GM23338 (cell line): ENCODE results near the gene IST1. TPM values are rescaled to one million over a fixed set of nuclear protein-coding genes. Genes with fewer than 3 reads are reported as not detected.

Experiments used
- ATAC-seq: fragments of 200-7000 bp; cut with Tn5 transposase; 3 replicates; pipeline ENCODE4 v1.9.1; 2020
- DNase-seq: peaks from one replicate; pipeline ENCODE4 v3.0.0-alpha.2; 2015; ENCODE audit warnings: low spot score
- H2AFZ ChIP-seq: fragments of 200-600 bp; sonication (generic); 2 replicates; pipeline ENCODE4 v1.8.0; 2016; ENCODE audit warnings: antibody characterized with exemption, mild to moderate bottlenecking, moderate library complexity
- H3F3A ChIP-seq: fragments of 200-600 bp; sonication (generic); replicated peaks from 2 replicates; pipeline ENCODE4 v1.8.0; 2017; ENCODE audit warnings: antibody characterized with exemption, mixed run types, low read depth
- H3K27ac ChIP-seq: fragments of 200-600 bp; sonication (generic); 2 replicates; pipeline ENCODE4 v1.6.1; 2016; ENCODE audit warnings: low read depth
- H3K27me3 ChIP-seq: fragments of 200-600 bp; sonication (generic); 2 replicates; pipeline ENCODE4 v1.8.0; 2016; ENCODE audit warnings: mild to moderate bottlenecking, mixed run types, moderate library complexity; ENCODE audit not compliant: insufficient read depth
- H3K36me3 ChIP-seq: fragments of 200-600 bp; sonication (generic); 2 replicates; pipeline ENCODE4 v1.8.0; 2016; ENCODE audit warnings: mild to moderate bottlenecking; ENCODE audit not compliant: insufficient read depth
- H3K4me1 ChIP-seq: fragments of 200-600 bp; sonication (generic); 2 replicates; pipeline ENCODE4 v1.8.0; 2016; ENCODE audit warnings: mild to moderate bottlenecking, moderate library complexity; ENCODE audit not compliant: insufficient read depth
- H3K4me2 ChIP-seq: fragments of 200-600 bp; sonication (generic); 2 replicates; pipeline ENCODE4 v1.7.1; 2017; ENCODE audit warnings: mixed run types
- H3K4me3 ChIP-seq: fragments of 200-600 bp; sonication (generic); 2 replicates; pipeline ENCODE4 v1.6.1; 2016; ENCODE audit warnings: mixed run types
- H3K79me2 ChIP-seq: fragments of 200-600 bp; sonication (generic); replicated peaks from 2 replicates; pipeline ENCODE4 v1.8.0; 2017; ENCODE audit warnings: mild to moderate bottlenecking; ENCODE audit not compliant: insufficient read depth
- H3K9me2 ChIP-seq: fragments of 200-600 bp; sonication (generic); 2 replicates; pipeline ENCODE4 v1.8.0; 2017; ENCODE audit not compliant: insufficient read depth
- H4K20me1 ChIP-seq: fragments of 200-600 bp; sonication (generic); replicated peaks from 2 replicates; pipeline ENCODE4 v1.8.0; 2017; ENCODE audit warnings: mild to moderate bottlenecking; ENCODE audit not compliant: insufficient read depth
- H3K27ac Mint-ChIP-seq: 2 replicates; pipeline ENCODE4 v1.8.0; 2020; ENCODE audit warnings: inconsistent platforms, mild to moderate bottlenecking, moderate library complexity, mixed read lengths
- H3K27me3 Mint-ChIP-seq: 3 replicates; pipeline ENCODE4 v1.8.0; 2022; ENCODE audit warnings: low read depth, mild to moderate bottlenecking, moderate library complexity, mixed read lengths, inconsistent platforms; ENCODE audit not compliant: insufficient read depth, poor library complexity
- H3K36me3 Mint-ChIP-seq: 3 replicates; pipeline ENCODE4 v1.8.0; 2021; ENCODE audit warnings: low read depth, mild to moderate bottlenecking, inconsistent platforms, moderate library complexity, mixed read lengths
- H3K4me1 Mint-ChIP-seq: 3 replicates; pipeline ENCODE4 v1.8.0; 2020; ENCODE audit warnings: mild to moderate bottlenecking, inconsistent platforms, mixed read lengths
- H3K4me3 Mint-ChIP-seq: 3 replicates; pipeline ENCODE4 v1.8.0; 2021; ENCODE audit warnings: moderate library complexity, mild to moderate bottlenecking, inconsistent platforms, mixed read lengths
- H3K9me3 Mint-ChIP-seq: 3 replicates; pipeline ENCODE4 v1.8.0; 2020; ENCODE audit warnings: moderate library complexity, mild to moderate bottlenecking, inconsistent platforms, mixed read lengths
- CREB1 ChIP-seq: fragments of 250-450 bp; sonication (Bioruptor Pico); IDR thresholded peaks from 2 replicates; pipeline ENCODE4 v1.5.0; 2020; ENCODE audit warnings: low read depth, mild to moderate bottlenecking, moderate library complexity
- CTCF ChIP-seq, 2 experiments: fragments of 200-600 bp in 1 of 2; sonication (generic) in 1 of 2; conservative IDR thresholded peaks; 2 replicates each; pipeline versions ENCODE4 v1.5.1 to v1.6.1; 2016 to 2017; ENCODE audit warnings: antibody characterized with exemption in 2 of 2, low read depth in 2 of 2, mild to moderate bottlenecking in 2 of 2, moderate library complexity in 1 of 2
- ETS1 ChIP-seq: IDR thresholded peaks from 2 replicates; pipeline ENCODE4 v1.6.1; 2016; ENCODE audit warnings: antibody characterized with exemption
- EZH2 ChIP-seq: fragments of 200-600 bp; sonication (generic); IDR thresholded peaks from one replicate; pipeline ENCODE4 v1.8.0; 2017; ENCODE audit warnings: antibody characterized with exemption, mild to moderate bottlenecking, low read depth; ENCODE audit not compliant: unreplicated experiment
- JUNB ChIP-seq: IDR thresholded peaks from one replicate; pipeline ENCODE4 v1.6.1; 2016; ENCODE audit warnings: antibody characterized with exemption; ENCODE audit not compliant: unreplicated experiment
- NANOG ChIP-seq: IDR thresholded peaks from 2 replicates; pipeline ENCODE4 v1.6.1; 2016; ENCODE audit warnings: antibody characterized with exemption, borderline replicate concordance
- ZNF114 ChIP-seq: fragments of 250-450 bp; sonication (Bioruptor Pico); IDR thresholded peaks from 2 replicates; pipeline ENCODE4 v1.5.0; 2020; ENCODE audit warnings: mild to moderate bottlenecking, moderate library complexity
- ZNF331 ChIP-seq: fragments of 250-450 bp; sonication (Bioruptor Pico); IDR thresholded peaks from 2 replicates; pipeline ENCODE4 v1.5.0; 2020; ENCODE audit warnings: low read depth, mild to moderate bottlenecking, moderate library complexity
- ZNF462 ChIP-seq: fragments of 250-450 bp; sonication (Bioruptor Pico); IDR thresholded peaks from 2 replicates; pipeline ENCODE4 v1.5.0; 2020; ENCODE audit warnings: mild to moderate bottlenecking, moderate library complexity
- polyA plus RNA-seq: library from polyadenylated mRNA; unstranded; fragments of >200 nt; fragmentation: Nextera tagmentation; extraction: Ambion mirVana; gene quantifications from 2 replicates; pipeline ENCODE4 v1.2.1, GENCODE V29; 2016
- total RNA-seq: library from RNA; depleted of rRNA; stranded (reverse); fragments of >200 nt; shearing (Covaris generic); gene quantifications from 2 replicates; pipeline ENCODE4 v1.2.3, GENCODE V29; 2014

The IST1 gene
- total and polyA plus RNA-seq, 2 experiments from 2014 or later, result 108 to 234 TPM

- TF ChIP-seq ZNF331 (CRISPR knock-in tag) (no peak), JUNB (no peak), ETS1 (no peak), CTCF (conservative IDR thresholded peaks at IDR 0.05; ENCODE audit: low read depth in 2 of 2) (no peak), ZNF114 (CRISPR knock-in tag) (no peak)
These were observed 10.1 kb upstream of the IST1 start (continued) for GRCh38 chr16:71885261-71885650.

- Histone ChIP-seq H4K20me1 (no peaks in the 10 kb centered on the region), H3K79me2 (0 out of 2 replicates have a peak, but pooled peaks cover 3% of the 10 kb centered on the region), H2AFZ (peak overlapping the region; percentile 15; the same call in 1 of the 2 replicates), H3K9me2 (no peaks in the 10 kb centered on the region), H3K4me3 (no peak overlapping the region), H3K27ac (no peak overlapping the region), H3K4me1 (peaks cover 7% of the 10 kb centered on the region), H3K27me3 (no peaks in the 10 kb centered on the region), H3F3A (no peaks in the 10 kb centered on the region; the same call in 1 of the 2 replicates), H3K36me3 (no peaks in the 10 kb centered on the region), H3K4me2 (no peak overlapping the region)
- no peak overlapping the region for H3K4me3 Mint-ChIP-seq
- DNase-seq (no peak), ATAC-seq (no peak)
- H3K36me3 Mint-ChIP-seq, result no peaks in the 10 kb centered on the region; the same call in 2 of the 3 replicates
- H3K27ac Mint-ChIP-seq, result no peak overlapping the region
- H3K9me3 Mint-ChIP-seq, result peaks cover 3% of the 10 kb centered on the region; the same call in 1 of the 3 replicates
- no peak for TF ChIP-seq EZH2
- TF ChIP-seq CREB1 (CRISPR knock-in tag), result no peak
- TF ChIP-seq NANOG, result no peak
- TF ChIP-seq ZNF331 (CRISPR knock-in tag), result no peak
- no peak for TF ChIP-seq ZNF462 (CRISPR knock-in tag)
- no peak for TF ChIP-seq JUNB
- H3K27me3 Mint-ChIP-seq, result peaks cover 8% of the 10 kb centered on the region
- peaks cover 12% of the 10 kb centered on the region for H3K4me1 Mint-ChIP-seq
These were observed 6.2 kb upstream of the IST1 start for GRCh38 chr16:71889147-71889546.
